CD4-positive, alpha-beta T cell treated with Interleukin-6 for 4 hours (primary cell): ENCODE measurements around the gene CFC1B.
"Not testable (repeated sequence)": the region's sequence is repeated elsewhere in the genome, so short reads cannot be mapped to it uniquely, and the experiment has no call there.

Experiments used
- DNase-seq: peaks from one replicate; pipeline ENCODE4 v3.0.0-alpha.2; 2020; ENCODE audit warnings: mixed read lengths

CFC1B gene

DNA sequence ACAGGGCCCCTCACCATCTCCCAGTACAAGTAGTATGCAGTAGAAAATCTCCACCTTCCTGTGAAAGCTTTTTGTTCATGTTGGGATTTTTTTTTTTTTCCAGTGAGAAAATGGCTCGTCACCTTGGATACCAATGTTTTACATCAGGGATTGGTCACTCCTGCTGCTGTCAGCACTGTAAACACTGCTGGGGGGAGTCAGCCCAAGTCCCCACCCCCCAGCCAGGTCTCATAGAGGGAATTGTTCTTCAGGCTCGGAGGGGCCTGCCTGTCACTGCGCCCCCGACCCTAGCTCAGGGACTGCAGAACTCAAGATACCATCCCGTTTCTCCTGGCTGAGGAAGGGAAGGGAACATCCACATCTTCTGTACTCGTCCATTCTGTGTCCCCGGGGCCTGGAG lies at the start of gene CFC1B:
CFC1B (plus strand) TSS at position 231 of the 400 bp plus-strand sequence. CDS start 263 bp downstream, outside the sequence.
- not testable (repeated sequence) for DNase-seq

- not testable (repeated sequence) for DNase-seq
Observed at GRCh38 chr2:130491073-130491472, 29.9 kb upstream of the CFC1B start.

DNA sequence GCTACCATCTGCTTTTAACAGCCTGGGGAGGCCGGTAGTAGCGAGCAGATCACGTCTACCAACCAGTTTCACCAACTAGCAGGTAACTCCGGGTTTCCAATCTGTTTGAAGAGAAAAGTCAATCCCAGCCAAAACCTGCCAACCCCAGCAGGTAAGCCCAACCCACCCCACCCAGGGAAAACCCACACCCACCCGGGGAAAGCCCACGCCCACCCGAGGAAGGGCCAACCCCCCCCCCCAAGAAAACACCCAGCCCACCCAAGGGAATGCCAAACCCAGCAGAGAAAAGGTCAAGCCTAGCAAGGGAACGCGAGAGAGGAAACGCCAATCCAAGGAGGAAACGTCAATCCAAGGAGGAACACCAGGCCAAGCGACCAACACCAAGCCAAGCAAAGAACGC lies 11.8 kb upstream of the CFC1B start, which contains the start of gene POTEI:
POTEI (minus strand) TSS at position 101 of the 400 bp plus-strand sequence; CDS start at position 8, 93 bp downstream.
- not testable (repeated sequence) for DNase-seq

- not testable (repeated sequence) for DNase-seq
Observed at GRCh38 chr2:130510807-130511746, 9.9 kb upstream of the CFC1B start.

DNA sequence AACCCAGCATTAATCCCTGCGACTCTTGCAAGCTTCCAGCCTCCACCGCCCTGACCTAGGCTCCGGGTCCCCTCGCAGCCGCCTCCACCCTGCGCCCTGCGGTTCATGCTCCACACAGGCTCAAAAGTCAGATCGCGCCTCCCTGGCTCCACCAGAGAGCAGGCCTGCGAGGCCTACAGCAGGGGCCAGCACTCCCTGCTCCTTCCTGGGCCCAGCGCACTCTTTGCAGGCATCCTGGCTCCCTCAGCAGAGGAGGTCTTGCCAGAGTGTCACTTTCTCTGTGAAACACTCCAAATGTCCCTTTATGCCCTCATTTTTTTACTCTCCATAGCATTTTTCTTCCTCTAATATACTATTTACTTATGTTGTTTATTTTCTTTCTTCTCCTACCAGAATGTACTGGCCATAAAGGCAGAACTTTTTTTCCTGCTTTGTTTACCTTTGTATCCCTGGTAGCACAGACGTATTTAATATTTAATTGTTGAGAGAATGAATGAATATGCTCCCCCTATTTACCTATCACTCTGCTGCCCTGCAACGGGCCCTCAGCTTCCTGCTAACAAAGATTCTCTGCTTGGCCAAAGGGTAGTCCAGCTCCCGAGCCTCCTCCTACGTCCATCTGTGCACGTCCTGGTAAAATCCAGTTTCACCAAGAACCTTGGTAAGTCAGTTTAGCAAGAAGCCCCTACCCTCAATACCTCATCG lies 9.1 kb upstream of the CFC1B start:
- DNase-seq, result not testable (repeated sequence)

GRCh38 chr2:130518516-130519106 lies 2.4 kb upstream of the CFC1B start:
- DNase-seq, result not testable (repeated sequence)

GRCh38 chr2:130522390-130522789 lies 1.4 kb downstream of the CFC1B start:
- DNase-seq, result not testable (repeated sequence)

GRCh38 chr2:130527365-130527967 lies 6.4 kb downstream of the CFC1B start:
- not testable (repeated sequence) for DNase-seq

- DNase-seq, result not testable (repeated sequence)
Observed at GRCh38 chr2:130529545-130529944, 8.5 kb downstream of the CFC1B start.

- not testable (repeated sequence) for DNase-seq
Observed at GRCh38 chr2:130530212-130530611, 9.2 kb downstream of the CFC1B start.

- not testable (repeated sequence) for DNase-seq
Observed at GRCh38 chr2:130531225-130531624, 10.2 kb downstream of the CFC1B start.

DNA sequence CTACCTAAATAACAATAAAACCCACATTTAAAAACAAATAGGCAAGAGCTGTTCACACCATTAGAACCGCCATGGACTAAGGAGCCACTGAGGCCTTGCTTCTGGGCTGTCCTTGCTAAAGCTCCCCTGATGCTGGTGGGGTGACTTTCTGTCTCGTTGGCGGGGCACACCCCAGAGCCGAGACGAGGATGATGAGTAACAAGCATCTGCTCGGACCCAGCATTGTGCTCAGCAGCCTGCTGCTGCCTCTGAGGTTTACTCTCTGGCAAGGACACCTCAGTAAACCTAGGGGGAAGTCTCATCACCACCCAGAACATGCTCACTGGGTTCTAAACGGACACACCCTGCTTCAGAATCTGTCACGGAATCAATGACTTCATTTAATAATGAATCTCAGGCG lies 10.7 kb downstream of the CFC1B start:
- DNase-seq, result not testable (repeated sequence)

- DNase-seq, result not testable (repeated sequence)
Observed at GRCh38 chr2:130536654-130537053, 15.6 kb downstream of the CFC1B start.

DNA sequence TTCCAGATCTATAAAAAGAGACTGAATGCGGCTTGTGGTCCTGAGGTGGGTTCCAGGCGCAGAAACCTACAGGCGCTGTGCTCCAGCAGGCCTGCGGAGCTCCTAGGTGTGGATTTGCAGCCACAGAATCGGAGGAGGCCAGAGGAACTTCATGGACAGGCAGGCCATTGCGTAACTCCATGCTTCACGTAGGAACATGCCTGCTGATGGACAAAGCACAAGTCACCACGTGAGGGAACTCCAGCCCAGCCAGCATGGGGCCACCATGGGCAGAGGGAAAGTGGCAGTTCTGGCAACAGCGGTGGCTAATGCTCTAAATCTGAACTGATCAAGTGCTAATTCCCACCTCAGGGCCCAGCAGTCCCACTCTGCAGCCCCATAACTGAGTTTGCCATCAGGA lies 17.2 kb downstream of the CFC1B start:
- DNase-seq, result not testable (repeated sequence)

DNA sequence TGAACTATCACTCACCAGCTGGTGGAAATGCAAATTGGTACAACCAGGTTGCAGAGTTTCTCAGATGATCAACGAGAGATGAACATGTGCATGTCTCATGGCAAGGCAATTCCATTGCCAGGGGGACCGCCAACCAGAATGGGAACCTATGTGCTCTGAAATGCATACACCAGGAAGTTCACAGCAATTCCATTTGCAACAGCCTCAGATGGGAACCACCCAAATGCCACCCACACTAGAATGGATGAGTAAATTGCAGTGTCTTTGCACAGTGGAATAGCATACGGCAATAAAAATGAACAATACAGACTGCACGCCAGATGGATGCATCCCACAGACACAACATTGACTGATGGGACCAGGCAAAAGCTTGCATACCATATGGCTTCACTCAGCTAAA lies 21.8 kb downstream of the CFC1B start:
- not testable (repeated sequence) for DNase-seq

- DNase-seq, result not testable (repeated sequence)
Observed at GRCh38 chr2:130543785-130544528, 22.9 kb downstream of the CFC1B start.

DNA sequence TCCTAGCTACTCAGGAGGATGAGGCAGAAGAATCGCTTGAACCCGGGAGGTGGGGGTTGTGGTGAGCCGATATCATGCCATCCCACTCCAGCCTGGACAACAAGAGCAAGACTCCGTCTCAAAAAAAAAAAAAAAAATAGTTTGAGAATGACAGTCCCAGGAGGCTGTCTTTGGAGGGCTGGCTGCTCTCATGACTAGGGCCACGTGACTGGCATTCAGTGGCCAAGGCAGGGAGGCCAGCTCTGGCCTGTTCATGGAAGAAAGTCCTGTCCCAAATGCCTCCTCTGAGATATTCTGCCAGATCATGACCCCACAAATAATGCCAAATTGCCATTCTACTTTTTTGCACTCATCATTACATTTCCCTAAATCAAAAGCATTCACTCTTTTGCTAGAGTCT lies 24.0 kb downstream of the CFC1B start:
- DNase-seq, result not testable (repeated sequence)

DNA sequence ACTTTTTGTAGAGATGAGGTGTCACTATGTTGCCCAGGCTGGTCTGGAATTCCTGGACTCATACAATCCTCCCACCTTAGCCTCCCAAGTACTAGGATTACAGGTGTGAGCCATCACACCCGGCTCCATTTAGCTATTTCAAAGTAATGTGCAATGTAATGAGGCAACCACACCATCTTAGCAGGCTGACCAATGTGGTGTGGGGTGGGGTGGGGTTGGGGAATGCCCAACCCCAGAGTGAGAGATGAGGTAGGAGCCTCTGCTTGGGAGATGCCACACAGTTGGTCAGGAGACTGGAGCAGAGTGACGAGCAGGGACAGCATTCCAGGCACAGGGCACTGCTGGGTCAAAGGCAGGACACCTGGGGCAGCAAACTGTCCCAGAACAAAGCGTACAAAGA lies 27.4 kb downstream of the CFC1B start:
- not testable (repeated sequence) for DNase-seq

- DNase-seq, result not testable (repeated sequence)
Observed at GRCh38 chr2:130549475-130549874, 28.5 kb downstream of the CFC1B start.

GRCh38 chr2:130554178-130554577 lies 33.2 kb downstream of the CFC1B start:
- not testable (repeated sequence) for DNase-seq

GRCh38 chr2:130556441-130556840 lies 35.4 kb downstream of the CFC1B start:
- not testable (repeated sequence) for DNase-seq

GRCh38 chr2:130566165-130566564 lies 45.1 kb downstream of the CFC1B start:
- not testable (repeated sequence) for DNase-seq
